Measurements from ENCODE around the gene DEFB110.

DEFB110 gene

DNA sequence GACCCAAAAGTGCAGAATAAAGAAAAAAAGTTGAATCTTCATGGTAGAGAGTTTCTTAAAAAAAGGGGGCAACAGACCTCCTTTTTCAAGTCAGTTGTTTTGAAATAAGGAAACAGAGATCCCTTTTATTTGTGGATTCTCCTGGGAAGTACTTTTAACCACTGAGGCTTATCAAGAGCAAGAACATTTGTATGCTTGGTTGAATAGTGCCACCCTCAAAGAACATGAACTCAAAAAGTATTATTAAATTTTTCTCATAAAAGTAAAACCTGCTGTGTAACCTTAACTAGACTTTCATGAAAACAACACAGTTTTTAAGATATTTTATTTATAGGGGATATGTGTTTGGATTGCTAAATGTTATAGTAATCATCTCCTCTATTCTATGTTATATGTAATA, at the start of gene DEFB110:
TSS of gene DEFB110 (minus strand) at position 101 of the 400 bp plus-strand sequence. CDS start at position 42, 59 bp downstream.
- no peak for DNase-seq

DNA sequence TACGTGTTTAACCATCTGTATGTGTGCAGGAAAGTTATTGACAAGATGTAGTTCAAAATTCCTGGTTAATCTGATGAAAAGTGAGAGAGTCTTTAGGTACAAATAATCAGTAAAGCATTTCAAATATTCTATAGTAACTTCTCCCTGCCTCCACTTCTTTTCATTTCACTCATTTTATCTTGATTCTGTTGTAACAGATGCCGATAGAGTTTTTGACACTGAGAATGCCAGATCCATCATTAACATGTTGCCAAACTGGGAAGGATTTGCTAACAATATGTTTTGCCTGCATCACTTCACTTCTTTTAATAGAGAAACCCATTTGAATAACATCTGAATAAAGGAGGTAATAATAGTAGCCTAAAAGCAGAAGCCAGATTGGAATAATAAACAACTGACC, 48.3 kb upstream of the DEFB110 start:
- no peak for DNase-seq

- DNase-seq, result no peak
These were observed 40.3 kb upstream of the DEFB110 start for GRCh38 chr6:50062051-50062450.

DNA sequence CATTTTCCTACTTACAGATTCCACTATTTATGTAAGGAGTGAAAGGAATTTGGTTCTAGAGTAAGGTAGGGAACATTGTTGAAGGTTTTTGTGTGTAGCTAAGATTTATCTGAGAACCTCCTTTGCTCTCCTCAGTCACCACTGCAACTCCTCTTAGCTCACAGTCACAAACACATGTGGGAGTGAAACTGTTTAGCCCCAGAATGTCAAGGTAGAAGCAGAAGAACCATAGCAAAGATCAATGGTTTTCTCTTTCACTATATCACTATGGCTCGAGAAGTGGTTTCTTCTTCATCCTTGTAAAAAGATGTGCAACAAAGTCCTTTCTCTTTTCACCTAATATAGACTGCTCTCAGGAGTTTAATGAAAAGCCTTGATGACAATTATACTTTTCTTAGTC, 34.4 kb upstream of the DEFB110 start:
- no peak for DNase-seq

DNA sequence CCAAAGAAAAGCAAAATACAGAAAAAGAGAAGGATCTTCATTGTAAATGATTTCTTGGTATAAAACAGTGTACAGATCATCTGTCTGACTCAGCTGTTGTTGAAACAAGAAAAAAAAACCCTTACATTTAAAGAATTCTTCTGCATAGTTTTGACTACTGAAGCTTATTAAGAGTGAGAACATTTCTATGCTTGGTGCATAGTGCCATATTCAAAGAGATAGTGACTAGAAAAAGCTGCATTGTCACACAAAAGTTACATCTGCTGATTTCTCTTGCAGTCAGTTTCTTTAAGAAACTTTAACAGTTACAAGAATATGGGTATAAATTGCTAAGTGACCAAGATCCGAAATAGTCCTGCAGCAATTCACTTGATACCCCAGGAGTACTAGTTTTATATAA, 28.0 kb upstream of the DEFB110 start, which contains the start of gene DEFB112:
TSS of gene DEFB112 (minus strand) at position 101 of the 400 bp plus-strand sequence. CDS start at position 41, 60 bp downstream.
- DNase-seq, result no peak

- DNase-seq, result no peak
These were observed 25.2 kb upstream of the DEFB110 start for GRCh38 chr6:50047026-50047425.

GRCh38 chr6:50030777-50031562, 9.2 kb upstream of the DEFB110 start:
- DNase-seq, result peak; percentile 79

GRCh38 chr6:50030350-50030749, 8.6 kb upstream of the DEFB110 start:
- no peak for DNase-seq

- DNase-seq, result no peak
These were observed 3.5 kb upstream of the DEFB110 start for GRCh38 chr6:50025258-50025657.

- DNase-seq, result no peak
These were observed 14.0 kb downstream of the DEFB110 start for GRCh38 chr6:50007819-50008218.

DNA sequence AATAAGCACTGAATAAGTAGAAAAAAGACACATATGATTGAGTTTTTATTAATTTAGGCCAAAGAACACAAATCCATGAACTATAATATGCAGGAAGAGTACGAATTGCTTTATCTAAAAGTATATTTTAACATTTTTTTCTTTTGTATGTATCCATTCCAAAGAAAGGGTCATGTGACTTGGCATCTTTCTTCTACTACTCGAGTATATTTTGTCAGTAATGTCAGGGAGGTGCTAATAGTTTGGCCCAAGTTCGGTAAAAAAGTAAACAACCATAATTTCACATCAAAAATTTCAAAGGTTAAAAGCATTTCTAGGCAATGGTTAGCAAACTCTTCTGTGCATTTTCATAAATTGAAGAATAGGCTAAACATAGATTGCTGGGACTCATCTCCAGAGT, 18.7 kb downstream of the DEFB110 start:
- DNase-seq, result no peak

- DNase-seq, result no peak
These were observed 26.5 kb downstream of the DEFB110 start for GRCh38 chr6:49995278-49995677.

DNA sequence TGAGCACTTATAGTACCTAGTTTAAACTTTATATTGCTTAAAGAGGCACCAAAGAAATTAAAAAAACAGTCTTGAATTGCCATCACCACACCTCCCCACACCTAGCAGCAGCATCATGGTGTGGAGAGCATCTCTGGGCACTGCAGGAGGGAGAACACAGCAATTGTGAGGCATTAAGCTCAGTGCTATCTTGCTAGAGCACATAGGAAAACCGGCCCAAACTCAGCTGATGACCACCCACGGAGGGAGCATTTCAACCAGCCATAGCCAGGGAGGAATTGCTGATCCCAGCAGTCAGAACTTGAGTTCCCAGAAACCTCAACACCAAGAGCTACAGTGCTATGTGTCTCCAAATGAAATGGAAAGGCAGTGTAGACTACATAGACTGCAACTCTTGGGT, 32.9 kb downstream of the DEFB110 start:
- no peak for DNase-seq

DNA sequence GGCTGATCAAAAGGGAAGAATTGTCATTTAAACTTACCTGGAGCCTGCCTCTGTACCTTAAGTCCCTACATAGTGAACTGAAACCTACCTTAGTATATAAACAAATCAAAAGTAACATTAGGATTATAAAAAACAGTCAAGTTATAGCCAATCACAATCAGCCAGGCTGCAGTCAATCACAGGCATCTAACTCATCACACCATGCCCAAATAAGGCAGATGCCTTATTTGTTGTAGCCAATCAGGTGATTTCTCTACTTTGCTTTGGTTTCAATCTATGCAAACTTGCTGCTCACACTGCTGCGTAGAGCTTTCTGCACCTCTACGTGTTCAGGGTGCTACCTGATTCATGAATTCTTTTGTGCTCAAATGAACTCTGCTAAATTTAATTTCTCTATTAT, 34.0 kb downstream of the DEFB110 start:
- DNase-seq, result no peak

DNA sequence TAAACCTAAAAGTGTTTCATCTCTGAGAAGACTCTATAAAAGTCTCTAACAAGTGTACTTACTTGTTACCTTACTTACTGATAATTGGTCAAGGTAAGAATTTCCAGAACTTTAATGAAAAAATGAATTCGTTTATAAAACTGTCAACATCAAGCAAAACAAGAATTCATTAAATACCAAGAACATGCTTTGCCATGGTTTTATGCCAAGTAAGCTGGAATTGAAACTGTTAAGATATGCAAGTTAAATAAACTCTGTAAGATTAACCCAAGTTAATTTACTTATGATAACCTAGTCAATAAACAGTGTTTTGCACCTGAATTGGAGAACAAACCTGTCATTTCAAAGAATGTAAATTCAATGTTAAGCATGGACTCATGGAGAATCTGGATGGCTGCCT, 35.2 kb downstream of the DEFB110 start:
- no peak for DNase-seq

DNA sequence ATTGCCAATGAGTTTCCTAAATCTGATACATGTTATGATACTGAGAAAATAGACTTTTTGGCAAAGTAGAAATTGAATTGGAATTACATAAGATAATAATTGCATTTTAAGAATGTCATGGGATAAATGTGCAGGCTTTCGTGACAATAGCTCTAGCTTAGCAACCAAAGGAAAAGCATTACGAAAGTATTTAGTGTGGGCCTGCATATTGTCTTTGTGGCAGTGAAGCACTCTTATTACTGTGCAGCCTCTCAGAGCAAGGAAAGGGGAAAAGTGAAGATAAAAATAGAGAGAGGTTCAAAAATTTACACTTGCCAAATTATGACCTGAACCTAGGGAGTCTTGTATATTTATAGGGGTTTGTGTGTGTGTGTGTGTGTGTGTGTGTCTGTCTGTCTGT, 39.7 kb downstream of the DEFB110 start:
- DNase-seq, result no peak

DNA sequence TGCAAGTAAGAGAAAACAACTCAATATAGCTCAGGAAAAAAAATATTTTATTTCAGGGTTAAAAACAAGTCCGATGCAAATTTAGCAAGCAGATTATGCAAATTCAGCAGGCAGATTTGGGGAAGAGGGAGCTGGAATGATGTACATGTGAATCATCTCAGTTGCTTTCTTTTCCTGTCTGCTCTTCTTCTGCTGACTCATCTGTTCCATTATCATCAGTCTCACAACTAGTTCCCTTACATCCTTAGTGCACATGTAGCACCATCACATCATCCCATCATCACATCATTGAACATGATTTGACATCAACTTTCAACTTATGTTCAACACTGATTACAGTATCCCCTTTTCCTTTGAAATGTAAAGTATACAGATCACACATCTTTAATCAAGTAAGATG, 40.9 kb downstream of the DEFB110 start:
- no peak for DNase-seq

DNA sequence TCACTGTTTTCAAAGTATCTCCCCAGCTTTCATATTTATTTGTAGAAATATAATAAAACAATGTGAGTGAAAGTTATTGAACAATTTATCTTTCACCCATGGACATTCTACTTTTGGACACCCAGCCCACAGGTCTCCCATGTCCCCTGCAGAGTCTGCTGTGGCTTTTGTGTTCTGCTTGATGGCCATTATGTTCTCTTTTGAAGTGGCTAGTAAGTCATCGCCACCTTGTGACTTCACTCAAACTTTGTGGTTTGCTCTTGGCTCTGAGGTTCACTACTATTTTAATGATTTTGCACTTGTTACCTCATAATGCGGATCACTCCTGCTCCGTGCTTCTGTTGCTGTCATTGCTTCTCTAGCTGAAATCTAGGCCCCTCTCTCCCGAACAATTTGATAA, 42.2 kb downstream of the DEFB110 start:
- no peak for DNase-seq

DNA sequence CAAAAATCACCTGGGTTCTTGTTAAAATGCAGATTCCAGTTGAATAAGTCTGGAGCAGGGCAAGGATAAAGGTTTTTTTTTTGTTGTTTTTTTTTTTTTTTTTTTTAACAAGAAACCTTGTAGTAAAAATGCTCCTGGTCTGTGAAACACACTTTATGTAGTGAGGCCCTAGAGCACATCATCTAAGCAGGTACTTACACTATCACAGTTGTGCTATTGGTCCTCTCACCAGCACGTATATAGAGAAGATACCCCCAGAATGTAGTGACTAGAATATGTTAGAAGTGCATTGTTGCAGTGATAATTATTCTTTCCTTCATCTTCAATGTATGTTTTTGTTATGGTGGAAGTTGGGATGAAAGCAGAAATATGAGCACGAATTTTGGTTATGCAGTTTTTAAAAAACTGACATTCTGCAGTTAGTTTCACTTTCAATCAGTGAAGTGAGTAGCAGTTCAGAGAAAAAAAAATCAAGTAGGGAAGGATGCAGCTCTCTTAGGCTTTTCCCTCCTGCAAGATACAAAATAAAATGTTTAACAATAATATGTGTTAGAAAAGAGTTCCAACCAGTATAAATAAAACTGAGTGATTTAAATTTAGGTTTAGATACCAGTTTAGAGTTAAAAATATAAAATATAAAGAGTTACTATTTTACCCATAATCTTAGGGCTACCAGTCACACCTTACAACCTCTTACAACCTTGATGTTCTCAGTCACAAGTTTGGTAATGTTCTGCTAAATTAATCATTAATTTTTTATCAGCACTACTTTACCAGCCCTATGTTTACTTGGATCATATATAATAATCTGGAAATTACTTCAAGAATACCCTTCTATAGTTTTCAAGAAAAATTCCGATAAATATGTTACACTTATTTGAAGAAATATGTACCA, 43.2 kb downstream of the DEFB110 start:
- no peak for DNase-seq

- no peak for DNase-seq
These were observed 52.2 kb downstream of the DEFB110 start, which contains the start of gene DEFB113 for GRCh38 chr6:49969605-49970004. Gene DEFB113, minus strand, starts transcription at chr6:49969625. Its CDS starts 0 bp downstream, at chr6:49969625.
